K562 (cell line): Measurements from ENCODE around the gene ATP13A5. TPM values are rescaled to one million over a fixed set of nuclear protein-coding genes. Genes with fewer than 3 reads are reported as not detected.

Source experiments
- ATAC-seq: fragments of 200-7000 bp; cut with Tn5 transposase; 3 replicates; pipeline ENCODE4 v1.9.1; 2020; ENCODE audit warnings: moderate library complexity
- BruUV-seq: library from RNA; stranded (reverse); fragments of 400-500 nt; replicated peaks from 2 replicates; lab custom pipeline; 2021; lab: Mats Ljungman, UMichigan
- CTCF ChIA-PET: fragments of 300-600 bp; formaldehyde crosslinking; extraction: SDS; loops from one replicate; lab custom pipeline; 2021; ENCODE audit warnings: low intra/inter-chr PET ratio; lab: Yijun Ruan, JAX
- POLR2A ChIA-PET: fragments of 300-600, 350-650 bp; sonication (Branson Sonifier 250); formaldehyde crosslinking; extraction: SDS; loops from one replicate; lab custom pipeline; 2021; ENCODE audit warnings: antibody characterized with exemption, inconsistent platforms; lab: Yijun Ruan, JAX
- DNase-seq, 4 experiments: peaks; one replicate each; pipeline versions ENCODE4 v3.0.0 to v3.0.0-alpha.2; 2011 to 2018; ENCODE audit warnings: low spot score in 3 of 4, mixed read lengths in 3 of 4; ENCODE audit errors: extremely low read depth in 1 of 4
- FAIRE-seq: peaks from 2 replicates; lab custom pipeline; 2011; peaks lifted over from hg19 to GRCh38; lab: Jason Lieb, UNC
- H2AFZ ChIP-seq: 2 replicates; pipeline ENCODE4 v1.6.0; 2011; ENCODE audit warnings: low read depth, low read length, control low read depth, inconsistent platforms
- H3K27ac ChIP-seq: fragments of 200-600 bp; 3 replicates; pipeline ENCODE4 v1.8.0; 2011; ENCODE audit warnings: low read depth, mild to moderate bottlenecking, control low read depth, inconsistent platforms, low read length, moderate library complexity, mixed read lengths; ENCODE audit errors: extremely low read depth
- H3K27me3 ChIP-seq, 2 experiments: fragments of 300-600 bp in 1 of 2; 2 replicates in 1 of 2; 3 replicates in 1 of 2; pipeline versions ENCODE4 v1.6.0 to v1.8.0; 2011; ENCODE audit warnings: inconsistent platforms in 2 of 2, low read length in 2 of 2, mild to moderate bottlenecking in 1 of 2, mixed read lengths in 1 of 2, moderate library complexity in 1 of 2; ENCODE audit not compliant: control insufficient read depth in 2 of 2, insufficient read depth in 2 of 2
- H3K36me3 ChIP-seq: fragments of 300-600 bp; 3 replicates; pipeline ENCODE4 v1.8.0; 2011; ENCODE audit warnings: mild to moderate bottlenecking, low read length, inconsistent platforms; ENCODE audit not compliant: control insufficient read depth, insufficient read depth
- H3K4me1 ChIP-seq, 2 experiments: fragments of 200-600 bp in 1 of 2; replicated peaks in 1 of 2; 2 replicates in 1 of 2; 3 replicates in 1 of 2; pipeline versions ENCODE4 v1.5.1 to v1.8.0; 2011; ENCODE audit warnings: inconsistent platforms in 2 of 2, low read length in 2 of 2, mild to moderate bottlenecking in 1 of 2, mixed read lengths in 1 of 2, moderate library complexity in 1 of 2; ENCODE audit not compliant: control insufficient read depth in 2 of 2, insufficient read depth in 2 of 2
- H3K4me2 ChIP-seq: 2 replicates; pipeline ENCODE4 v1.6.1; 2011; ENCODE audit warnings: low read length, control low read depth, inconsistent platforms, mixed read lengths; ENCODE audit not compliant: insufficient read depth
- H3K4me3 ChIP-seq: fragments of 200-600 bp; sonication (generic), shearing (Covaris generic); 2 replicates; pipeline ENCODE4 v1.5.1; 2016; ENCODE audit warnings: control low read depth, inconsistent platforms
- H3K79me2 ChIP-seq: fragments of 200-600 bp; 3 replicates; pipeline ENCODE4 v1.8.0; 2011; ENCODE audit warnings: low read length, inconsistent platforms; ENCODE audit not compliant: control insufficient read depth, insufficient read depth
- H3K9ac ChIP-seq, 2 experiments: 2 replicates each; pipeline versions ENCODE4 v1.6.0 to v1.6.1; 2011; ENCODE audit warnings: low read depth in 2 of 2, low read length in 2 of 2, control low read depth in 1 of 2, inconsistent platforms in 1 of 2, mild to moderate bottlenecking in 1 of 2, mixed read lengths in 1 of 2; ENCODE audit not compliant: insufficient read depth in 1 of 2
- H3K9me1 ChIP-seq: one replicate; pipeline ENCODE4 v1.6.0; 2011; ENCODE audit warnings: inconsistent platforms, mild to moderate bottlenecking, low read length, moderate library complexity; ENCODE audit not compliant: control insufficient read depth, insufficient read depth
- H3K9me3 ChIP-seq: replicated peaks from 2 replicates; pipeline ENCODE4 v1.5.1; 2011; ENCODE audit warnings: low read depth, low read length, inconsistent platforms; ENCODE audit not compliant: control insufficient read depth, insufficient read depth
- H4K20me1 ChIP-seq: replicated peaks from 2 replicates; pipeline ENCODE4 v1.6.1; 2011; ENCODE audit warnings: low read length, inconsistent platforms, mixed read lengths; ENCODE audit not compliant: control insufficient read depth, insufficient read depth
- CTCF ChIP-seq, 3 experiments: IDR thresholded peaks in 2 of 3; conservative IDR thresholded peaks in 1 of 3; 2 replicates each; pipeline ENCODE4 v1.5.1; 2011 to 2012; ENCODE audit warnings: low read length in 3 of 3, mild to moderate bottlenecking in 3 of 3, control low read depth in 2 of 3, improper control_type of control experiment in 1 of 3, inconsistent platforms in 1 of 3, low read depth in 1 of 3, mixed read lengths in 1 of 3, moderate library complexity in 1 of 3; ENCODE audit not compliant: insufficient read depth in 2 of 3
- DACH1 ChIP-seq: fragments of 450-650 bp; IDR thresholded peaks from 2 replicates; pipeline ENCODE4 v1.6.1; 2018; ENCODE audit not compliant: partially characterized antibody
- HDAC8 ChIP-seq: fragments of 450-650 bp; IDR thresholded peaks from 2 replicates; pipeline ENCODE4 v1.6.1; 2016; ENCODE audit warnings: mild to moderate bottlenecking, missing genetic modification characterization, moderate library complexity, missing compliant biosample characterization
- WGBS: fragments of 100-300 bp; shearing (Covaris generic); methylation state at CpG from one replicate; pipeline ENCODE4 v1.1.6; 2016; ENCODE audit warnings: low coverage, mixed read lengths; ENCODE audit not compliant: insufficient coverage; ENCODE audit errors: missing lambda C conversion rate; 5-methylcytosine and 5-hydroxymethylcytosine counted together
- in situ Hi-C: fragments of 300-500 bp; cut with MboI; formaldehyde crosslinking; loops from 4 replicates; pipeline ENCODE4 v1.15.0; 2018; ENCODE audit warnings: inconsistent platforms, mixed read lengths
- intact Hi-C: fragments of 100-400 bp; cut with micrococcal nuclease; formaldehyde crosslinking; loops from 2 replicates; pipeline ENCODE4 v1.14.2; 2022
- polyA plus RNA-seq, 8 experiments: library from polyadenylated mRNA; depleted of rRNA in 4 of 8; stranded (reverse) in 5 of 8; unstranded in 3 of 8; fragments of >200 nt; fragmentation: Nextera tagmentation in 2 of 8; fragmentation: Illumina TruSeq in 1 of 8; extraction: Ambion mirVana in 2 of 8; extraction: Trizol in 1 of 8; gene quantifications; 2 replicates each; pipeline versions ENCODE4 v1.2.1 to v1.2.3, GENCODE V29; 2011 to 2014; ENCODE audit warnings: inconsistent platforms in 1 of 8, missing spikeins in 1 of 8
- total RNA-seq, 7 experiments: library from RNA; depleted of rRNA in 6 of 7; stranded (reverse); fragments of >200 nt in 6 of 7; fragmentation: Illumina TruSeq in 2 of 7; extraction: Trizol in 2 of 7; gene quantifications; 2 replicates each; pipeline versions ENCODE4 v1.2.1 to v1.2.3, GENCODE V29; 2011 to 2021; ENCODE audit warnings: low replicate concordance in 1 of 7

Gene ATP13A5
- total and polyA plus RNA-seq, 9 of the 15 experiments (the other 6 are each of a cell fraction or from before 2014, with no cell fraction given) = not detected

DNA sequence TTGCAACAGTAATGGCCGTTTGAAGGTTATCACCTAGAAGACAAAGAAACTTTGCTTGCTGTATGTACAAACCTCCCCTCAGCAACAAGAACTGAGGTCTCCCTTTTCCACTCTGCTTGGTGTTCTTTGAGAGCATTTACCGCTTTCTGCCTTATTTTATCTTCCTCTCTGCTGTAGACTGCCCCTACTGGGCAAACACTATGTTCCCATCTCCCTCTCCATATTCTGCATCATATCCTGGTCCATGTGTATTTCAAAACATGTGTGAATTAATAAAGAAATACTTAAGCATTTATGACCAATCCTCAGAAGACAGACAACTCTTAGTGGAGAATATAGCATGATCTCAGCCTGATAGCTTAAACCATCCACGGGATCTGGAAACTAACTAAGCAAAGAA, 64.4 kb downstream of the ATP13A5 start:
- ATAC-seq = peak; percentile 77
- Histone ChIP-seq H3K79me2 (no peaks in the 10 kb centered on the region), H3K4me2 (no peak overlapping the region), H3K9ac (no peak overlapping the region), H2AFZ (no peak overlapping the region), H3K4me1 (no peaks in the 10 kb centered on the region), H3K36me3 (no peaks in the 10 kb centered on the region), H3K9me1 (no peaks in the 10 kb centered on the region), H3K27me3 (no peaks in the 10 kb centered on the region), H3K9me3 (no peaks in the 10 kb centered on the region), H4K20me1 (no peaks in the 10 kb centered on the region), H3K27ac (no peak overlapping the region), H3K4me3 (no peak overlapping the region)
- peak in 1 of 4 experiments; percentile 5 for DNase-seq
- no TSS peak for BruUV-seq
- intact Hi-C loops (no loop called here), in situ Hi-C loops (no loop called here)
- TF ChIP-seq CTCF (IDR thresholded peaks at IDR 0.05 in 2 of 3, conservative IDR thresholded peaks at IDR 0.05 in 1 of 3; ENCODE audit: insufficient read depth in 2 of 3, low read depth in 1 of 3, low read length in 3 of 3) (peak in 2 of 3 experiments; percentile 28 to 30; a peak in 1 of 6 replicates), DACH1 (no peak), HDAC8 (tag) (no peak)
- WGBS = 0% methylated on average over 3 of the region's 3 CpGs
- ChIA-PET CTCF (no interaction called here), POLR2A (no interaction called here)
- FAIRE-seq = peak; percentile 49
